Measurements from ENCODE around the gene KCNJ15.

The KCNJ15 gene

GRCh38 chr21:38311765-38312164, 55.0 kb downstream of the KCNJ15 start:
- TF ChIP-seq ARNTL (CRISPR knock-in tag; IDR thresholded peaks at IDR 0.05; ENCODE audit: borderline replicate concordance, low read depth) (no peak), ESRRG (CRISPR knock-in tag; IDR thresholded peaks at IDR 0.05) (no peak), CREB5 (CRISPR knock-in tag; IDR thresholded peaks at IDR 0.05; ENCODE audit: low read depth) (no peak), BACH2 (CRISPR knock-in tag; IDR thresholded peaks at IDR 0.05; ENCODE audit: borderline replicate concordance) (no peak), ZFP30 (CRISPR knock-in tag; IDR thresholded peaks at IDR 0.05) (no peak), SNAI2 (CRISPR knock-in tag; IDR thresholded peaks at IDR 0.05) (no peak), TSHZ2 (CRISPR knock-in tag; IDR thresholded peaks at IDR 0.05) (no peak), PATZ1 (CRISPR knock-in tag; IDR thresholded peaks at IDR 0.05; ENCODE audit: borderline replicate concordance) (no peak), OSR1 (CRISPR knock-in tag; IDR thresholded peaks at IDR 0.05) (no peak), CSRNP3 (CRISPR knock-in tag; IDR thresholded peaks at IDR 0.05) (no peak), RARB (CRISPR knock-in tag; IDR thresholded peaks at IDR 0.05) (no peak), ZNF565 (CRISPR knock-in tag; conservative IDR thresholded peaks at IDR 0.05; ENCODE audit: low read depth) (no peak), GLIS3 (CRISPR knock-in tag; IDR thresholded peaks at IDR 0.05) (no peak), PPARA (CRISPR knock-in tag; IDR thresholded peaks at IDR 0.05; ENCODE audit: borderline replicate concordance) (no peak), ZNF70 (CRISPR knock-in tag; IDR thresholded peaks at IDR 0.05) (no peak), TOX (CRISPR knock-in tag; IDR thresholded peaks at IDR 0.05; ENCODE audit: borderline replicate concordance) (no peak)
- ATAC-seq = no peak

- ATAC-seq = no peak
These were observed 56.0 kb downstream of the KCNJ15 start for GRCh38 chr21:38312822-38313221.

More at GRCh38 chr21:38312822-38313221, 56.0 kb downstream of the KCNJ15 start:
- TF ChIP-seq SNAI2 (CRISPR knock-in tag; IDR thresholded peaks at IDR 0.05) (no peak), ZFP3 (CRISPR knock-in tag; IDR thresholded peaks at IDR 0.05) (no peak), GLIS3 (CRISPR knock-in tag; IDR thresholded peaks at IDR 0.05) (no peak), ESRRG (CRISPR knock-in tag; IDR thresholded peaks at IDR 0.05) (no peak), PPARA (CRISPR knock-in tag; IDR thresholded peaks at IDR 0.05; ENCODE audit: borderline replicate concordance) (no peak), ISL1 (CRISPR knock-in tag; IDR thresholded peaks at IDR 0.05) (no peak), TSHZ2 (CRISPR knock-in tag; IDR thresholded peaks at IDR 0.05) (no peak), PATZ1 (CRISPR knock-in tag; IDR thresholded peaks at IDR 0.05; ENCODE audit: borderline replicate concordance) (no peak), POU6F1 (CRISPR knock-in tag; IDR thresholded peaks at IDR 0.05; ENCODE audit: borderline replicate concordance, low read depth) (no peak), TCF4 (CRISPR knock-in tag; IDR thresholded peaks at IDR 0.05; ENCODE audit: borderline replicate concordance) (no peak), CSDC2 (CRISPR knock-in tag; IDR thresholded peaks at IDR 0.05) (no peak), ZFP30 (CRISPR knock-in tag; IDR thresholded peaks at IDR 0.05) (no peak)

All from SK-N-SH treated with all-trans-retinoic acid at 6 μM for 48 hours (cell line).